GM19025 (cell line): ENCODE measurements around the gene TP73.

Source experiments
- ATAC-seq: cut with Tn5 transposase; IDR thresholded peaks from one replicate; pipeline ENCODE4 v1.9.1; 2021; ENCODE audit warnings: mild to moderate bottlenecking, low read depth, moderate library complexity; ENCODE audit not compliant: unreplicated experiment

Gene TP73

GRCh38 chr1:3651930-3652547, at the start of gene TP73:
TP73 (plus strand) TSS chr1:3652516; CDS start chr1:3682366, 29,850 bp downstream.
- no peak for ATAC-seq

- no peak for ATAC-seq
These were observed 49.2 kb upstream of the TP73 start for GRCh38 chr1:3603156-3603555.

GRCh38 chr1:3603571-3604467, 48.5 kb upstream of the TP73 start:
- ATAC-seq: no peak

- ATAC-seq: no peak
These were observed 47.8 kb upstream of the TP73 start for GRCh38 chr1:3604468-3604974.

GRCh38 chr1:3604997-3605823, 47.1 kb upstream of the TP73 start:
- ATAC-seq: no peak

GRCh38 chr1:3606779-3607702, 45.3 kb upstream of the TP73 start:
- no peak for ATAC-seq

GRCh38 chr1:3607703-3608065, 44.6 kb upstream of the TP73 start:
- no peak for ATAC-seq

- ATAC-seq: no peak
These were observed 44.2 kb upstream of the TP73 start for GRCh38 chr1:3608154-3608553.

GRCh38 chr1:3609016-3609768, 43.1 kb upstream of the TP73 start:
- no peak for ATAC-seq

- no peak for ATAC-seq
These were observed 42.4 kb upstream of the TP73 start for GRCh38 chr1:3609769-3610526.

- ATAC-seq: no peak
These were observed 41.7 kb upstream of the TP73 start for GRCh38 chr1:3610527-3611169.

GRCh38 chr1:3611170-3612019, 40.9 kb upstream of the TP73 start, which contains the start of gene MEGF6:
MEGF6 (minus strand) TSS chr1:3611508; CDS start chr1:3611268, 240 bp downstream.
- no peak for ATAC-seq

- no peak for ATAC-seq
These were observed 40.2 kb upstream of the TP73 start for GRCh38 chr1:3612123-3612522.

GRCh38 chr1:3614755-3615742, 37.3 kb upstream of the TP73 start:
- no peak for ATAC-seq

- no peak for ATAC-seq
These were observed 35.5 kb upstream of the TP73 start for GRCh38 chr1:3616861-3617260.
